GM18873 (cell line): Measurements from ENCODE around the gene DTD2.
A peak's percentile ranks its signal among the peaks of the same experiment; 100 is the strongest.
"Not testable (repeated sequence)": the region's sequence is repeated elsewhere in the genome, so short reads cannot be mapped to it uniquely, and the experiment has no call there.

Experiments
- ATAC-seq: cut with Tn5 transposase; IDR thresholded peaks from one replicate; pipeline ENCODE4 v1.9.1; 2021; ENCODE audit warnings: mild to moderate bottlenecking, moderate library complexity, moderate number of reproducible peaks; ENCODE audit not compliant: unreplicated experiment, low FRiP score

Gene DTD2

DNA sequence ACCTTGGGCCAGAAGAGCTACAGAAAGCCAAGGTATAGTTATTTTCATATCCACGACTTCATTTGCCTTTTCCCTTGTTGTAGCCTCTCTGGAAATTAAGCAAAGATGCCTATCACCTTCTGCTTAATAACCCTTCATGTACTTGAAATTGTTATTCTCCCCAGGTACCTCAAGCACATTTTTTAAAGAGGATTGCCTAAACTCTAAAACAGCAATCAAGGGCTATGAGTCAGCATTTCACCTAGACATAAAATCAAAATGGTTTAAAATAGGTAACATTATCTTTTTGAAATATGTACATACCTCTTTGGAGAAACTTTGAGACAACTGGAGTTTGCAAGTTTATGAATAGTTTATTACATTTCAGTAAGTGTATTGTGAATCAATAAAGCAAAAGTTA, 11.6 kb downstream of the DTD2 start:
- ATAC-seq, result no peak

DNA sequence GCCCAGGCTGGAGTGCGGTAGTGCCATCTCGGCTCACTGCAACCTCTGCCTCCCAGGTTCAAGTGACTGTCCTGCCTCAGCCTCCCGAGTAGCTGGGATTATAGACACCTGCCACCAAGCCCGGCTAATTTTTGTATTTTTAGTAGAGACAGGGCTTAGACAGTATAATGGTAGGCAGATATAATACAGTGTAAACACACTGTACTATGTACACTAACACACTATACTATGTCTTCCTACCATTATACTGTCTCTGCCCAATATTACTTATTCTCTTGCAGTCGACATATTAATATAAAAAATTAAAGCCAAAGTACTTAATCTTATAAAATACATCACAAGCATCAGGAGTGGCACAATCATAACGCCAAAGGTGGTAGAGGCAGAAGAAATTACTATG, 15.0 kb downstream of the DTD2 start:
- no peak for ATAC-seq

DNA sequence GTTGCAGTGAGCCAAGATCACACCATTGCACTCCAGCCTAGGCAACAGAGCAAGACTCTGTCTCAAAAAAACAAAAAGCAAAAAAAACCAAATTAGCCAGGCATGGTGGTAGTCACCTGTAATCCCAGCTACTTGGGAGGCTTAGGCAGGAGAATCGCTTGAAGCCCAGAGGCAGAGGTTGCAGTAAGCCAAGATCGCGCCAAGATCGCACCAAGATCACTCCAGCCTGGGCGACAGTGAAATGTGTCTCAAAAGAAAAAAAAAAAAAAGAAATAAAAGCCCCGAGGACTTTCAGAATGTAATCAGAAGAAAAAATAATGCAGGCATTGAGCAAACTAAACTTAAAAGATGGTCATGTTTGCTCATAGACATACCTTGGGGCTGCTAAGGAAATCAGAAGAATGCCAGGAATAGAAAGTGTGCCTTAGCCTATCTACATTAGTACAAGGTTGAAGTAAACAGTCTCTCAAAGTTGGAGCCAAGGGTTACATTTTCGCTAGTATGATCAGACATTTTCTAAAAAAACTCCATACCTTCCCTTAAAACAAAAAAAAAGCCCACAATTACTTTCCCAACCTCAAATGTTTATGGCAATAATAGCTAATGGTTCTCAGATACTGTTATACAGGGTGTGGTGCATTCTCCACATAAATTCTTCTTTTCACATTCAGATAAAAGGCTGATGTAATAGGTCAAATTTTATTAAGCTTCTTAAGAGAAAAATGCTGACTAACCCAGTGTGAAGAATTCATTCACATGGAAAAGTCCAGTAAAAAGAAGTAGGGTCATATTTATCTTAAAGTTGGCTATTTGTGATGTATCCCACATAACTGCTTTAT, 15.8 kb downstream of the DTD2 start:
- ATAC-seq, result no peak

DNA sequence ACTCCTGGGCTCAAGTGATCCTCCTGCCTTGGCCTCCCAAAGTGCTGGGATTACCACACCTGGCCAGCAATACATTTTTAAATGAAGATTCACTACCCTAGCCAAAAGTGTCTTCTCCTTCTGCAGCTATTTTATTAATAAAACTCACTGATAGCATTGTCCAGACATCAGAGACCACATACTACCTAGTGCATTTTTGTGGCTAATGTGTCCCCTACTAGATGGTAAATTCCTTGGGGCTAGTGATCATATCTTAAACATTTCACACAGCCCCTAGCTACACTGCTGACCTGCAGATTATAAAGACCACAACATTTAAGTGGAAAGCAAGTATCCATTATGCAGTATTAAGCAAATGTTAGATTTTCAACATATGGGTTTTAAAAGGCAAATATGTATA, 17.0 kb downstream of the DTD2 start:
- no peak for ATAC-seq

DNA sequence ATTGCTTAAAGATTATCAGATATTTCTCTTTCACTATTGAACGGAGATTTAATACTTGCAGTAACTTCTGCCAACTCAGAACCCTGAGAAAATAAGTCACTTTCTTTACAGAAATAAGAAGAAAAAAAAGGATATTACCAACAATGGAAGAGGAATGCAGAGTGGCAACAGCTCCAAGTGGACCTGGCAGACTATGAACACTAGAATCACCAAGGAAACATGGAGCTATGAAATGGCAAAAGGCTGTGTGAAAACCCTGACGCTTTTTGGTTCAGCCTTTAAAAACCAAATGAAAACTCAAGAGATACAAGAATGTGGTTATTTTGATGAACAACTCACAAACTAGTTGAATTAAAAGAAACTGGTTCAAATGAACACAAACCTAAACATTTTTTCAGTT, 17.7 kb downstream of the DTD2 start:
- ATAC-seq, result no peak

DNA sequence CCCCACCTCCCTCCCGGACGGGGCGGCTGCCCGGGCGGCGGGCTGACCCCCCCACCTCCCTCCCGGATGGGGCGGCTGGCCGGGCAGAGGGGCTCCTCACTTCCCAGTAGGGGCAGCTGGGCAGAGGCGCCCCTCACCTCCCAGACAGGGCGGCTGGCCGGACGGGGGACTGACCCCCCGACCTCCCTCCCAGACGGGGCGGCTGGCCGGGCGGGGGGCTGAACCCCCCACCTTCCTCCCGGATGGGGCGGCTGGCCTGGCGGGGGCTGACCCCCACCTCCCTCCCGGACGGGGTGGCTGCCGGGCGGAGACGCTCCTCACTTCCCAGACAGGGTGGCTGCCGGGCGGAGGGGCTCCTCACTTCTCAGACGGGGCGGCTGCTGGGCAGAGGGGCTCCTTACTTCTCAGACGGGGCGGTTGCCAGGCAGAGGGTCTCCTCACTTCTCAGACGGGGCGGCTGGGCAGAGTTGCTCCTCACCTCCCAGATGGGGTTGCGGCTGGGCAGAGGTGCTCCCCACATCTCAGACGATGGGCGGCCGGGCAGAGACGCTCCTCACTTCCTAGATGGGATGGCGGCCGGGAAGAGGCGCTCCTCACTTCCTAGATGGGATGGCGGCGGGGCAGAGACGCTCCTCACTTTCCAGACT, 20.1 kb downstream of the DTD2 start:
- not testable (repeated sequence) for ATAC-seq

DNA sequence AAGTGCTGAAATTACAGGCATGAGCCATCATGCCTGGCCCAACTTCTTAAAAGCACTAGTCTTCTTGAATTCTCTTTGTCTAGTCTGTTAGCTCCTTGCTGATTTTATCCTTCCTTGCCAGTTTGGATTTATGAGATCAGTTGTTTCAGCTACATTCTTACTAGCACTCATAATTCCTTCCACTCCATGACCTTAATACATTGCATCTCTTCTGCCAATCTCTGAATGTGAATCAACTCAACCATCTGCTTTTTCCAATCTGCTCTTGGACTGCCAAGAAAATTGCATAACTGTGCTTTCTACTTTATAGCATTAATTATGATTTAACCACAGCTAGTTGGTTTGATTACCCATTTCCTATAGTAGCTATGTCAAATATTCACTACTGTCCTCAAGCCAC, 22.0 kb downstream of the DTD2 start:
- ATAC-seq, result no peak

DNA sequence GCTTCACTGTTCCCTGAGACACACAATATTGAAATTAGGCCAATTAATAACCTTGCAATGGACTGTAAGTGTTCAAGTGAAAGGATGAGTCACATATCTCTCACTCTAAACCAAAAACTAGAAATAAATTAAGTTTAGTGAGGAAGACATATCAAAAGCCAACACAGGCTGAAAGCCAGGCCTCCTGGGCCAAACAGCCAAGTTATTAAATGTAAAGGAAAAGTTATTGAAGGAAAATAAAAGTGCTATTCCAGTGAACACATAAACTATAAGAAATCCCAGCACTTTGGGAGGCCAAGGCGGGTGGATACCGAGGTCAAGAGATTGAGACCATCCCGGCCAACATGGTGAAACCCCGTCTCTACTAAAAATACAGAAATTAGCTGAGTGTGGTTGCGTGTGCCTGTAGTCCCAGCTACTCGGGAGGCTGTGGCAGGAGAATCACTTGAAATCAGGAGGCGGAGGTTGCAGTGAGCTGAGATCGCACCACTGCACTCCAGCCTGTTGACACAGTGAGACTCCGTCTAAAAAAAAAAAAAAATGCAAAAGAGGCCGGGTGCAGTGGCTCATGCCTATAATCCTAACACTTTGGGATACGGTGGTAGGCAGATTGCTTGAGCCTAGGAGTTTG, 26.6 kb downstream of the DTD2 start:
- ATAC-seq, result no peak

DNA sequence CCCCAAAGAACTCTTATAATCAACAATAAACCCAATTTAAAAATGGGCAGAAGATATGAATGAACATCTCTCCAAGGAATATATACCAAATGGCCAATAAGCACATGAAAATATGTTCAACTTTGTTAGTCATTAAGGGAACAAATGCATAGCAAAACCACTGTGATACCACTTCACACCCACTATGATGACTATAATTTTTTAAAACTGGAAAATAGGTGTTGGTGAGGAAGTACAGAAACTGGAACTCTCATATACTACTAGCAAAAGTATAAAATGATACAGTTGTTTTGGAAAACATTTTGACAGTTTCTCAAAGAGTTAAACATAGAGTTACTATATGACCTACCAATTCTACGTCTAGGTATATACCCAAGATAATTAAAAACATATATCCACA, 27.5 kb downstream of the DTD2 start:
- ATAC-seq, result no peak

DNA sequence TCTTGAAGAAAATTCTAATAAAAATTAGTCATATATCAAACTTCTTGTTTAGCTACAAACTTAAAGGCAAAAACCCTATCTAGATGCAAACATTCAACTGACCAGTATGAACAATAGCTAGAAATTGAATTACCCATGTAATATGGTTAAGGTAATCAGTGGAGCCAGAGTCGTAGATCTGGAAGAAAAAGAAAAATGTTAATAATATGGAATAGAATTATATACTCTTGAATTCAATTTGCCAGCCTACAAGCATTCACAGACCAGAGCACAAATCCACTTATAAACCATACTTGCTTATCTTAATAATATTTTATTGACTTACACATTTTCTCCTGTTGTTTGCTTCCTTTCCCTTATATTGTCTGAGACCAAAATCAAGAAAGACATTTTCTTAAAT, 29.3 kb downstream of the DTD2 start:
- ATAC-seq, result no peak

DNA sequence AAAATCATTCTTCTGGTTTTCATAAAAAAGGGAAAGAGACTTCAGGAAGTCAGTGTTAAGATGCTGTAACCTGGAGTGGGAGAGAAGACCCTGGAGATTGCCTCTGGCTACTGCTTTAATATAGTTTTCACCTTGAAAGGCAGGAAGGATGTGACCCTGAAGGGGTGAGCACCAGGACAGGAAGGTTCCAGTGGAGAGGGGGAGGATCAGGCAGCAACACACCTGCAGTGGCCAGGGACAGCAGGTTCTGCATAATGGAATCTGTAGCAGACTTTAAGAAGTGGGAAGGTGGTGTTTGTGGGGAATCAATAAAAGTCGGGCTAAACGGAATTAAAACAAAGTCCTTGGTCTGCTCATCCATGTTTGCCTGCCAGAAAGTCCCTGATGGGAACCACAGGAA, 30.6 kb downstream of the DTD2 start:
- ATAC-seq, result no peak

DNA sequence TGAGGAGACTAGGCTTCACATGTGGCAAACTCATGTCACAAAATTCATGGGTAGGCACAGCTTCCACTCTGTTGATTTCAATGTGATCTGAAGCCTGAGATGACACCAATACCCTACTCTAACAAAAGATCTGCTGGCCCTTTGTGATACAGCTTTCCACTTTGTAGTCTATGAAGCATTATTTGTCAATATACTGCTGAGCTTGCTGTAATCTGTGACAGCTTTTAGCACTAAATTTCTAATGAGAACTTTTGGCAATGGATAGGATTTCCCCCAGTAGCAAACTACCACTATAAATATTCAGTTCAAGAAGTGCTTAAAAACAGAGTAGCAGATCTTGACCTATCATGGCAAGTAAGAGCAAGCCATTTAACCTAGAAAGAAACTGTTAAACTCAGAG, 31.4 kb downstream of the DTD2 start:
- ATAC-seq, result no peak

DNA sequence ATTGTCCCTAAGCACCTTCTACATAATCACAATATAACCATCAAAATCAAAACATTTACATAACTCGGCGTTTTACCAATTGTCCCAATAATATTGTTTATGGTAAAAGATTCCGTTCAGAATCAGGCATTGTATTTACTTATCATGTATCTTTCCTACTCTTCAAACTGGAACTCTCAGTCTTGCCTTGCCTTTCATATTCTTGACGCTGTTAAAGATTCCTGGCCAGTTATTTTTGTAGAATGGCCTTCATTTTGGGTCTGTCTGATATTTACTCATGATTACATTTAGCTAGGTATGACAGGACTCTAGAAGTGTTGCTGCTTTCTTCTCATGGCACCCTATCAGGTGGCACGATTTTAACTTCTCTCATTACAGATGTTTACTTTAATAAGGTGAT, 36.1 kb downstream of the DTD2 start:
- no peak for ATAC-seq

DNA sequence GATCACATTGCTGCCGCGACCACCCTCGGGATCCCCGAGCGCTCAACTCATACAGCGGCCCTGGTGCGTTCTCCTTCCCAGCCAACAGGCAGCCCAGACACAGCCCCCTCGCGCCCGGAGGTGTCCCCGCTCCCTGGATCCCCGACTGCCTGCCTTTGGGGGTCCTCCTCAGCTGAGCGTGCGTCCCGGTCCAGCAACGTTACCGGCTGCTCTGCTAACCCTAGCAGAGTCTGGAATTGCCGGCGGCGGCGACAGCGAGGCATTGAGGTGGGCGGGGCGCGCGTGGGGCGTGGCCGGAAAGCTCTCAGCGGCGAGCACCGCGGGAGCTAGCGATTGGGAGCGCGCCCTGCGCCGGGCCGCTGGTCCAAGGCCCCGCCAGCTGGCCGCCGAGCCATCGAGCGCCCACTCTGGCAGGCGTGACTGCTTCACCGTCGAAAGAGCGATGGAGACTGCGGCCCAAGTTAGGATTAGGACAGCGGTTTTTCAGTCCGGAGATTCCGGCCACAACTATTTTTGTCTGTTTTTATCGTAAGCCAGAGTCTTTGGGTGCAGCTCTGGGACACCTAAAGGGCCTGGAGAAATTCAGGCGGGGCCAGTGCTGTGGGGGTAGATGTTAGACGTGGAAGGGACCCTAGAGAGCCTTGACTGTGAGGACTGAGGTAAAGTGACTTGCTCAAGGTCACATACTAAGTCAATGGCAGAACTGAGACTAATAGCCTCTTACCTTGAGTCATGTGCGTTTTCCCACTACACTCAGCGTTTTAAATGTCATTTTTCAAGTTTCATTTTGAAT, 36.8 kb downstream of the DTD2 start, which contains the start of gene HEATR5A:
HEATR5A (minus strand) TSS at position 232 of the 793 bp plus-strand sequence. CDS start 17,575 bp downstream, outside the sequence.
- peak; percentile 95 for ATAC-seq

DNA sequence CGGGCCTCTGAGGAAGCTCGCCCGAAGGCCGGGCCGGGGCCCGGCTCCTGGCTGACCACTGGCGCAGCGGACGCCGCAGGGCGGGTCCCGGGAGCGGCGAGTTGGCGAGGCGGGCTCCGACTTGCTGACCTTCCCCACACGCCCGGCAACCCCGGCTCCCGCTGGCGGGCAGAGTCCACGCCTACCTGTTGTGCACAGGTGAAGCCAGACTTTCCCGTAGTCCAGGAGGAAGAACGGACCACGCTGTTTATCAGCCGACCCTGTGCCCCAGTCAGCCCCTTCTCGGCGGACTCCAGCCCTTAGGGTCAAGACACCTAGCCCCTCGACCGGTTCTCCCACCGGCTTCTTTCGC, 37.4 kb downstream of the DTD2 start:
- ATAC-seq, result peak; percentile 14

DNA sequence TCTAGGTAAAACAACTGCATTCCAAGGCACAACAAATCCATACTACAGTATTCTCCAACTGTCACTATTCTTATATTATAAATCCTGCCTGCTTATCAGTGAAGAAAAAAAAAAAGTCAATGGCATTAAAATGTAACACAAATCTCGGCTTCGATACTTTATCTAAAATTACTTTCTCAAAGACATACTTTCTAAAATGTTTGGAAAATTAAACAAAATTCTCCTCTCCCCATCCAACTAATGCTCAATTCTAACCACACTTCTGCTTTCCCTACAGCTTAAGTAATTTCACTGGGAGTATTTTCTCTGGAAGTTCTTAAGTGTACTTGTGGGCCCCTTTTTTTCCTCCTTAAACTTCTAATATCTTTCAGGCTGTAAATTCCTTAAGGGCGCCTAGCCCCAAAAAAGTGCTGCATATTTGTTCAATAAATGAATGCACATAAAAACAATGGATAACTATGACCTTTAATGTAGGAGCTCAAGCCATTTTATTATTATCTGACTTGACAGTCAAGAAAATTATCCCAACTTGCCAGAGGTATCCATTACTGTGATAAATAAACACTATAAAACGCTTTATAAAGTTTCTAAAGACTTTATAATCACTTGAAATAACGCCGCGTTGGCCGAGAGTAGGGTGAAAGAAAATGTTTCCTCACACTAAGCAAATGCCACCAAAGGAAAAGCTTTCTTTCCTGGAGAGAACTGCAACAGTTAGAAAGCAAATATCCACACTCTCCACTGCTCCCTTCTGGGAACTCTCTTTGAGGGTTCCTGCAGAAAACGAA, 37.9 kb downstream of the DTD2 start:
- no peak for ATAC-seq

DNA sequence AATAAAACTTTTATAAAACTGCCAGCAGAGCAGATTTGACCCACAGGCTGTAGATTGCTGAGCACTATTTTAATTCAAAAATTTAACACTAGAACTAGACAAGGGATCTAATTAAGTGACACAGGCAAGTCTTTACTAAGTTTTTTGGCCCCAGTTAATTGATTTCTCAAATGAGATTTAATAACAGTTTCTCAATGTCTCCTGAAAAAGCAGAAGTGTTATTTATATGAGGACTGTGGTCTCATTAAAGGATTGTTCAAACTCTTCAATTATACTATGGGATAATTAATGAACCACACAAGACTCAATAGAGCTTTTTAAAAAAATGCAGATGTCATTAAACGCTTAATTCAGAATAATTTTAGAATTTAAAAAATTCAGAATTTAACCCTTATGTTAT, 38.9 kb downstream of the DTD2 start:
- ATAC-seq, result no peak

DNA sequence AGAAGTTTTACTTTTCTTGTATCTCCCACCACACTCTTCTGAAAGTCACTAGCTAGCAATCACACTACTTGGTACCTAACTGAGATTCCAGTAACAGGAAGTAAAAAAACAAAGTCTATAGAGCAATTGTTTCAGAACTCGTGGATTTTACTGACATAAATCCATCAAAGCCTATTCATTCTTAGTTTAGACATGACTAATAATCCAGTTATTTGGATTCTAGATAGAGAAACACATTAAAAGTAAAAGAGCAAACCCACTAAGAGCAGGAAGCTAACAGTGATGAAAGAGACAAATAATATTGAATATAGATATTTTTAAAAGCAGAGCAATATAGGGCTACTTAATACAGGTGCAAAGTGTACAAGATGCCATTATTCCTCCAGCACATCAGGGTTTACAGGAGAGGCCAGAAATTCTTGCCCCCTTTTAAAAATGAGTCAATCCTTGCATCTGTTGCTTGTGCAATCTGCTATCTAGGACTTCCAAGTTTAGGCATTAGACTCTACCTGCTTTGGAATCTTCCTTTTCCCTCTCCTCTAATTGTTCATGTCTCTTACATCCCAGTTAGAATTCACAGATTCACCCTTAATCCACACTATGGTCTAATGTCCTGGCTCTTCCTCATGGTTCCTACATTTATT, 43.0 kb downstream of the DTD2 start:
- no peak for ATAC-seq

DNA sequence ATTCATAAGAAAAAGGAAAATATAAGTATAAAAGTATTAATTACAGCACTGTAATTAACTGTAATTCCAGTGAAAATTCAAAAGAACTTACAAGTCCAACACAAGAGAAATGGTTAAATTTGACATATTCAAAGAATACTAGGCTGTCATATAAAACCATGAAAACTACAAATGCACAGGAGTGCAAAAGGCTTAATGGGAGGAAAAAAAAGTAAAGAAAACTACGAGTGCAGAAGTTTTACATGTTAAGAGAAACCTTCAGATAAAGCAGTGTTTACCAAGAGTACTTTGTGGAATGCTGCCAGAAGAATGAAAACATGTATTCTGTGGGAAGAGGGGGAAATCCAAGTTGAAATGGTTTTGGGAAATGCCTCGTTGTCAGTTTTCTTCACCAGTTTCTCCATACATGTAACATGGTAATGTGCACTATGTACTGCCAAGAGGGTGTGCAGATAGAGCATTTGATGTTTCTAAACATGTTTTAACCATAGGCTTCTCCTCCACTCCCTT, 46.0 kb downstream of the DTD2 start:
- no peak for ATAC-seq
